ENCODE data around the gene TRIM4.

Gene TRIM4

GRCh38 chr7:99842926-99843325 lies 76.4 kb downstream of the TRIM4 start:
- DNase-seq (ENCODE audit: low read depth in 2 of 2), result no peak
